ENCODE measurements around the gene PELO.

PELO gene

GRCh38 chr5:52787600-52788504 lies at the start of gene PELO, which contains the start of gene ITGA1:
TSS of gene PELO (plus strand) at chr5:52787916. CDS start at chr5:52800395, 12,479 bp downstream.
TSS of gene ITGA1 (plus strand) at chr5:52787916. CDS start at chr5:52788354, 438 bp downstream.
- Histone ChIP-seq H2AFZ (ENCODE audit: low read depth) (peak within 1 kb of the TSS; percentile 84), H3K4me2 (peak within 1 kb of the TSS; percentile 74), H4K20me1 (ENCODE audit: insufficient read depth) (no peaks in the 10 kb centered on the region), H3K4me3 (IDR thresholded peaks at IDR 0.05; ENCODE audit: insufficient read depth, low read depth, low read length) (no peak within 1 kb of the TSS), H3K9ac (peak within 1 kb of the TSS; percentile 9; the same call in 1 of the 2 replicates), H3K27me3 (ENCODE audit: insufficient read depth, low read depth) (no peaks in the 10 kb centered on the region), H3K4me1 (ENCODE audit: low read depth, poor library complexity, severe bottlenecking) (peaks cover 5% of the 10 kb centered on the region), H3K79me2 (ENCODE audit: insufficient read depth, low read depth) (no peaks in the 10 kb centered on the region), H3K36me3 (ENCODE audit: insufficient read depth) (no peaks in the 10 kb centered on the region), H3K27ac (no peak within 1 kb of the TSS)
- TF ChIP-seq, protein P1, sequence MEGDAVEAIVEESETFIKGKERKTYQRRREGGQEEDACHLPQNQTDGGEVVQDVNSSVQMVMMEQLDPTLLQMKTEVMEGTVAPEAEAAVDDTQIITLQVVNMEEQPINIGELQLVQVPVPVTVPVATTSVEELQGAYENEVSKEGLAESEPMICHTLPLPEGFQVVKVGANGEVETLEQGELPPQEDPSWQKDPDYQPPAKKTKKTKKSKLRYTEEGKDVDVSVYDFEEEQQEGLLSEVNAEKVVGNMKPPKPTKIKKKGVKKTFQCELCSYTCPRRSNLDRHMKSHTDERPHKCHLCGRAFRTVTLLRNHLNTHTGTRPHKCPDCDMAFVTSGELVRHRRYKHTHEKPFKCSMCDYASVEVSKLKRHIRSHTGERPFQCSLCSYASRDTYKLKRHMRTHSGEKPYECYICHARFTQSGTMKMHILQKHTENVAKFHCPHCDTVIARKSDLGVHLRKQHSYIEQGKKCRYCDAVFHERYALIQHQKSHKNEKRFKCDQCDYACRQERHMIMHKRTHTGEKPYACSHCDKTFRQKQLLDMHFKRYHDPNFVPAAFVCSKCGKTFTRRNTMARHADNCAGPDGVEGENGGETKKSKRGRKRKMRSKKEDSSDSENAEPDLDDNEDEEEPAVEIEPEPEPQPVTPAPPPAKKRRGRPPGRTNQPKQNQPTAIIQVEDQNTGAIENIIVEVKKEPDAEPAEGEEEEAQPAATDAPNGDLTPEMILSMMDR (conservative IDR thresholded peaks at IDR 0.05; ENCODE audit: low read depth, low read length): no peak

DNA sequence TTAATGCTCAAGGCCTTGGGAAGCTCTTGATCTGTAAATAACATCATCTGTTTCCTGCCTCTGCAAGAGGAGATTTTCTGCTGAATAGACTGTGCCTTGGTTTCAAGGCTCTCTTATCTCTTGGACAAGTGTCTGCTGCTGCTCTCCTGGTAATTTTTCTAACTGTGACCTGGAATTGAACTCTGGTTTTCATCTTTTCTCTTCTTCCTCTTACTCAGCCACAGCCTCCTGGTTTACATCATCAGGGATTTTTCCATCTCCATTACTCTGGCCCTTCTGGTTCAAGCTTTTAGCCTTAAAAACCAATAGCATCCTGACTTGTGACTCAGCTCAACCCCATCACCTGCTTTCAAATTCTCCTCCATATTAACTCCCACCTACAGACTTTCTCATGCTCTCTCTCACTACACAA lies 49.6 kb upstream of the PELO start:
- Histone ChIP-seq H3K4me1 (ENCODE audit: low read depth, poor library complexity, severe bottlenecking) (no peaks in the 10 kb centered on the region), H2AFZ (ENCODE audit: low read depth) (no peak overlapping the region), H3K27ac (no peak overlapping the region)

GRCh38 chr5:52740007-52740406 lies 47.7 kb upstream of the PELO start:
- Histone ChIP-seq H3K27me3 (ENCODE audit: insufficient read depth, low read depth) (no peaks in the 10 kb centered on the region), H4K20me1 (ENCODE audit: insufficient read depth) (no peaks in the 10 kb centered on the region), H2AFZ (ENCODE audit: low read depth) (no peak overlapping the region), H3K4me3 (IDR thresholded peaks at IDR 0.05; ENCODE audit: insufficient read depth, low read depth, low read length) (no peak overlapping the region), H3K36me3 (ENCODE audit: insufficient read depth) (no peaks in the 10 kb centered on the region), H3K79me2 (ENCODE audit: insufficient read depth, low read depth) (no peaks in the 10 kb centered on the region), H3K4me2 (no peak overlapping the region), H3K27ac (no peak overlapping the region), H3K9ac (no peak overlapping the region), H3K4me1 (ENCODE audit: low read depth, poor library complexity, severe bottlenecking) (no peaks in the 10 kb centered on the region)
- TF ChIP-seq, protein P1 (conservative IDR thresholded peaks at IDR 0.05; ENCODE audit: low read depth, low read length): no peak

More for the DNA sequence above, 49.6 kb upstream of the PELO start:
- TF ChIP-seq, protein P1 (conservative IDR thresholded peaks at IDR 0.05; ENCODE audit: low read depth, low read length): no peak
- H3K79me2 ChIP-seq (ENCODE audit: insufficient read depth, low read depth): no peaks in the 10 kb centered on the region
- H3K4me3 ChIP-seq (IDR thresholded peaks at IDR 0.05; ENCODE audit: insufficient read depth, low read depth, low read length): no peak overlapping the region
- no peak overlapping the region for H3K4me2 ChIP-seq
- H3K27me3 ChIP-seq (ENCODE audit: insufficient read depth, low read depth): no peaks in the 10 kb centered on the region
- no peaks in the 10 kb centered on the region for H4K20me1 ChIP-seq (ENCODE audit: insufficient read depth)
- no peaks in the 10 kb centered on the region for H3K36me3 ChIP-seq (ENCODE audit: insufficient read depth)
- no peak overlapping the region for H3K9ac ChIP-seq

- Histone ChIP-seq H3K4me2 (no peak overlapping the region), H2AFZ (ENCODE audit: low read depth) (no peak overlapping the region), H3K4me3 (IDR thresholded peaks at IDR 0.05; ENCODE audit: insufficient read depth, low read depth, low read length) (no peak overlapping the region), H4K20me1 (ENCODE audit: insufficient read depth) (no peaks in the 10 kb centered on the region), H3K9ac (no peak overlapping the region), H3K27ac (no peak overlapping the region), H3K27me3 (ENCODE audit: insufficient read depth, low read depth) (no peaks in the 10 kb centered on the region), H3K36me3 (ENCODE audit: insufficient read depth) (no peaks in the 10 kb centered on the region), H3K4me1 (ENCODE audit: low read depth, poor library complexity, severe bottlenecking) (no peaks in the 10 kb centered on the region), H3K79me2 (ENCODE audit: insufficient read depth, low read depth) (no peaks in the 10 kb centered on the region)
- TF ChIP-seq, protein P1 (conservative IDR thresholded peaks at IDR 0.05; ENCODE audit: low read depth, low read length): no peak
Observed at GRCh38 chr5:52743012-52743411, 44.7 kb upstream of the PELO start.

Measured in KMS-11 (cell line).